ENCODE data around the gene TNS1. TPM values are rescaled to one million over a fixed set of nuclear protein-coding genes. Genes with fewer than 3 reads are reported as not detected.
A peak's percentile ranks its signal among the peaks of the same experiment; 100 is the strongest.

TNS1 gene
- total and polyA plus RNA-seq, 2 donors from 2014 or later, result 44.8 to 471 TPM

GRCh38 chr2:217920879-217921603 lies 81.8 kb downstream of the TNS1 start:
- peak overlapping the region; percentile 89 to 95 for H3K27ac ChIP-seq (ENCODE audit: low read depth in 2 of 2, low read length in 2 of 2)
- no peaks in the 10 kb centered on the region for H3K27me3 ChIP-seq (ENCODE audit: control insufficient read depth, insufficient read depth, low read length)
- H3K9me3 ChIP-seq (ENCODE audit: control insufficient read depth in 2 of 3, insufficient read depth in 1 of 3, low read length in 3 of 3), result no peaks in the 10 kb centered on the region
- DNase-seq, result peak in 3 of 5 donors; percentile 51 to 78 (median 73)
- H3K4me1 ChIP-seq (ENCODE audit: control insufficient read depth in 2 of 3, insufficient read depth in 2 of 3, low read depth in 1 of 3, low read length in 3 of 3), result peaks cover 0 to 92% (median 84%) of the 10 kb centered on the region in 3 donors
- no peak for FAIRE-seq
- H3K4me3 ChIP-seq (ENCODE audit: low read length in 3 of 3), result peak overlapping the region in 1 of 3 donors; percentile 7
- peak overlapping the region in 1 of 3 donors; percentile 76 for H3K9ac ChIP-seq (ENCODE audit: low read length in 3 of 3)
- H3K36me3 ChIP-seq (ENCODE audit: control insufficient read depth in 2 of 3, insufficient read depth in 3 of 3, low read length in 3 of 3), result peaks cover 0 to 41% (median 3%) of the 10 kb centered on the region in 3 donors
- TF ChIP-seq CTCF (IDR thresholded peaks at IDR 0.05; ENCODE audit: borderline replicate concordance, extremely low read depth, insufficient read depth), result no peak
- intact Hi-C loops (cut with DNase I), result no loop called here

- H3K27me3 ChIP-seq (ENCODE audit: control insufficient read depth, insufficient read depth, low read length), result no peaks in the 10 kb centered on the region
- H3K27ac ChIP-seq (ENCODE audit: low read depth in 2 of 2, low read length in 2 of 2), result peak overlapping the region; percentile 89 to 95
- no peaks in the 10 kb centered on the region for H3K9me3 ChIP-seq (ENCODE audit: control insufficient read depth in 2 of 3, insufficient read depth in 1 of 3, low read length in 3 of 3)
- intact Hi-C loops (cut with DNase I), result no loop called here
- peak overlapping the region in 1 of 3 donors; percentile 7 for H3K4me3 ChIP-seq (ENCODE audit: low read length in 3 of 3)
- H3K9ac ChIP-seq (ENCODE audit: low read length in 3 of 3), result peak overlapping the region in 1 of 3 donors; percentile 65
- DNase-seq (peak in 1 of 5 donors; percentile 84), FAIRE-seq (no peak)
- H3K4me1 ChIP-seq (ENCODE audit: control insufficient read depth in 2 of 3, insufficient read depth in 2 of 3, low read depth in 1 of 3, low read length in 3 of 3), result peaks cover 0 to 93% (median 90%) of the 10 kb centered on the region in 3 donors
- TF ChIP-seq CTCF (IDR thresholded peaks at IDR 0.05; ENCODE audit: borderline replicate concordance, extremely low read depth, insufficient read depth), result no peak
- peaks cover 0 to 42% (median 13%) of the 10 kb centered on the region in 3 donors for H3K36me3 ChIP-seq (ENCODE audit: control insufficient read depth in 2 of 3, insufficient read depth in 3 of 3, low read length in 3 of 3)
These were observed 82.9 kb downstream of the TNS1 start for GRCh38 chr2:217919781-217920351.

- FAIRE-seq, result no peak
- TF ChIP-seq CTCF (IDR thresholded peaks at IDR 0.05; ENCODE audit: borderline replicate concordance, extremely low read depth, insufficient read depth), result no peak
- H3K36me3 ChIP-seq (ENCODE audit: control insufficient read depth in 2 of 3, insufficient read depth in 3 of 3, low read length in 3 of 3), result peaks cover 0 to 42% (median 16%) of the 10 kb centered on the region in 3 donors
- H3K4me3 ChIP-seq (ENCODE audit: low read length in 3 of 3), result peak overlapping the region in 1 of 3 donors; percentile 15
- no peaks in the 10 kb centered on the region for H3K27me3 ChIP-seq (ENCODE audit: control insufficient read depth, insufficient read depth, low read length)
- intact Hi-C loops (cut with DNase I), result no loop called here
- H3K9me3 ChIP-seq (ENCODE audit: control insufficient read depth in 2 of 3, insufficient read depth in 1 of 3, low read length in 3 of 3), result no peaks in the 10 kb centered on the region
- H3K9ac ChIP-seq (ENCODE audit: low read length in 3 of 3), result peak overlapping the region in 1 of 3 donors; percentile 65
- peaks cover 0 to 93% (median 90%) of the 10 kb centered on the region in 3 donors for H3K4me1 ChIP-seq (ENCODE audit: control insufficient read depth in 2 of 3, insufficient read depth in 2 of 3, low read depth in 1 of 3, low read length in 3 of 3)
- peak in 1 of 5 donors; percentile 75 for DNase-seq
- H3K27ac ChIP-seq (ENCODE audit: low read depth in 2 of 2, low read length in 2 of 2), result peak overlapping the region; percentile 89 to 95
These were observed 83.6 kb downstream of the TNS1 start for GRCh38 chr2:217919204-217919603.
